NCI-H2196 (cell line): ENCODE results near the gene KPNA4.
"Not testable (repeated sequence)": the region's sequence is repeated elsewhere in the genome, so short reads cannot be mapped to it uniquely, and the experiment has no call there.

ENCODE experiments used
- DNase-seq: peaks from one replicate; lab custom pipeline; 2025; ENCODE audit not compliant: unreplicated experiment; lab: John Stamatoyannopoulos, UW

The KPNA4 gene

DNA sequence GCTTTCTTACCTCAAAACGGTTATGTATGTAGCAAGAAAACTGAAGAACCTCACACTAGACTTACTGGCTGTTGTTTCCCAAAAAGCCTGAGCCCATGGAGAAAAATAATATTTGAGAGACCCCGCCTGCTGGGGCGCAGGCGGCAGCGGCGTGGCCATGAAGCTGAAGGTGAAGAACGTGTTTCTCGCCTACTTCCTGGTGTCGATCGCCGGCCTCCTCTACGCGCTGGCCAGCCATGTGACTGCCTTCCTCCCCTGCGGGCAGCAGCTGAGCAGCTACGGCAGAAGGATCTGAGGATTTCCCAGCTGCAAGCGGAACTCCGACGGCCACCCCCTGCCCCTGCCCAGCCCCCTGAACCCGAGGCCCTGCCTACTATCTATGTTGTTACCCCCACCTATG is 113.1 kb downstream of the KPNA4 start:
- DNase-seq, result not testable (repeated sequence)

DNA sequence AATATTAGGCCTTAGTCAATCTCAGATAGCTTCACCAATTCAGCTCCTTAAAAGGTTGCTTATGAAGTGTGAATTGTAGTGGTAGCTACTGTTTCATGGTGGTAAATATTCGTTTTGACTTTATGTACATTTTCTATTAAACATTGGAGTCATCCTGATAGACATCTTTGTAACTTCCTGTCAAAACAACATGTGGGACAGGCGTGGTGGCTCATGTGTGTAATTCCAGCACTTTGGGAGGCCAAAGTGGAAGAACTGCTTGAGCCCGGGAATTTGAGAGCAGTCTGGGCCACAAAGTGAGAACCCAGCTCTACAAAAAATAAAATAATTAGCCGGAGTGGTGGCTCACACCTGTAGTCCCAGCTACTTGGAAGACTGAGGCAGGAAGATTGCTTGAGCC is 113.8 kb downstream of the KPNA4 start:
- no peak for DNase-seq

DNA sequence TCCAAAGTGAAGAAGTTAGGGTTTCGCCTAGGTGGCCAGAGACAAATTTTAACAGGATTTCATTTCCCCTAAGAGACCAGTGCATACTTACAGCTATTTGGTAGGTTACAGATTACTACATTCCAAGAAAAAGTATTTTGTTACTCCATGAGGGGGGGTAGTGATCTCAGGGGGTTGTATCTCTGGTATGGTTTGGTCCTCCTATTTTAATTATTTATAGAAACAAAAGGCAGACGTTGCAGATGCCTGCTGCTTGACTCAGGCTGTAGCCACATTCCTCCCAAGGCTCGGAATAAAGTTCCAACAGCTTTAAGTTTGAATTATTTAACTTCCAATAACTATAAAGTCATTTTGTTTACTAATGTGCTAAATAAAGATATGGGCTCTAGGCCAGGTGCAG is 114.5 kb downstream of the KPNA4 start:
- no peak for DNase-seq

DNA sequence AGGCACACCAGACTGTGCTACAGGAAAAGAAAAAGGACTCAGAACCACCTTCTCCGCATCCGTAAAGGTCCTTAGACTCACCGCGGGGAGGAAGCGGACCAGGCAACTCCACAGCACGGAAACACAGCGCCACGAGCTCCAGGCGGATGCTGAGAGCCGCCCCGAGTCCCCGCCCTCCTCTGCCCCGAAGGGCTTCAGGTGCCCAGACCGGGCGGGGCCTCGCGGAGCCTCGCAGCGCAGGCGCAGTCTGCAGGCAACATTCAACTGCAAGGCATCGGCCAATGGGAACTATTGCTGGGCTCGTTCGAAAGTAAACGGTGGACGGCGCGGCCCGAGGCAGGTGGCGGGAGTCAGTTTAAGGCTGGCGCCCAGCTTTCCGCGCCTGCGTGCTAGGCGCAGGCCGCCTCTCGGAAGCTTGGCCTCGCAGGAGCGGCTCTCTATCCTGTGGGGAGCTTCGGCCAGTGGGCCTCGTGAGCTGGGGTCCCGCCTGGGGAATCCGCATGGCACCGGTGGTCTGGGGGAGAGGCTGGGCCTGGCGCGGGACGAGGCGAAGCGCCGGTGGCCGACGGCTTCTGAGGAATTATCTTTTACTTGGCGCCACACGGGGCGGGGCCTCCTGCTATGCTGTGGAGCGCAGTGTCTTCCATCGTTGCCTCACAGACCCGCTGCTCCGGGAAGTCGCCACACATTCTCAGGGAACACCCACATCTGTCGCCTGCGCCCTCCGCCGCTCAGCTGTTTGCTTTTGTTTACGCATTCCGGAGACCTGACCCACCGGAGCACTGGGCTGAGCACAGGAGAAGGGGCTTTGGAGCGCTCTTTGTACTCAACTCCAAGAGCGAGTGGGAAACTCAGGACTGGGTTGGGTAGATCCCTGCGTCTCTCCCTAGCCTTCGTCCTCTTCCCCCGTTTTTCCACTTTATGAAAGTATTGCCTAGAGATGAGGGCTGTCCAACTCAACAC is 115.5 kb downstream of the KPNA4 start, which contains the start of gene TRIM59:
TRIM59 (minus strand) TSS at position 151 of the 963 bp plus-strand sequence. CDS start 10,603 bp downstream, outside the sequence.
- DNase-seq, result peak; percentile 93

DNA sequence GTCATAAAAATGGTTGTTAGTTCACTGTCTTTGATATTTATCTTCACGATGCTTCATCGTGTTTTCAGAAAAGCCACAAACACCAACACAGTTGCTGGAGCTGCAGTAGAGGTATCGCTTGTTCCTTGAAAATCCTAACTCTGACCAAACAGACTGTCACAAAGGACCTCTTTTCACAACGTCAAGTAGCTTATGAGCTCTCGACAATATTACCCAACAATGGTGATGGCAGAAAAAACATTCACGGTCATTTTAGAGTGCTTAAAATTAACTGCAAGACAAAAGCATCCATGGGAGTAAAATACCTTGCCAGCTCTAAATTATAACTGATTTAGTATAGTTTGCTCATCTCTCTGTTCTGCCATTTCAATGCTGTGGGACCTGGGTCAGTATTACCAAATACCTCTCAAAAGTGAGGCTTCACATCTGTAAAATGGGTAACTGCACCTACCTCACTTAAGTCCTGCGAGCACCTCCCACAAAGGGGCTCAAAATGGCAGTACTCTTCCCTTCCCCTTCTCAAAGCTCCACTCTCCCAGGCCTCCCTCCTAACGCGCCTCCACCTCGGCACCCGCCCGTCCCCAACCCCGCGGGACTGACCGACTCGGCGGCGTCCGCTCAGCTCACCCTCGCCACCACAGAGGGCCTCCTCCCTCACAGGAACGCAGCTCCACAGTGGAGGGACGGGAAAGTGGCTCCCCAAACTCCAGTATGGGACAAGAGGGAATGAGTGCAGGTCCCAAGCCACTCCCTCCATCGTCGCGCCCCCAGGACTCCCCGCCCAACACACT is 116.3 kb downstream of the KPNA4 start:
- DNase-seq, result peak; percentile 79

DNA sequence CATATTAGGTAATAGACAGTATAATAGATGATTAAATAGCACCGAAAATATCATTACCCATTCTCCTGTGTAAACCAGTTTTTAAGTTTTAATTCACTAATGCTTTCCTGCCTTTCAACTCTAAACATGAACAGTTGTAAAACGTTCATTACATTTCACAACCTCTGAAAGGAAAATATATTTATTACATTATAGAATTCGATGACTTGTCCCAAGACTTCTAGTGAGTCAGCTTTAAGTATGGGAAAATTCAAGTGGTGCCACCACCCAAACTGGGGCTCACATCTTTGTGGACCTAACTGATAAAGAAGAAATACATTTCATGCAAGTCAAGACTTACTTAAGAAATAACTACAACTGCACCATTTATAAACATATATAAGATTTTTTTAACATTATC is 117.8 kb downstream of the KPNA4 start:
- no peak for DNase-seq

DNA sequence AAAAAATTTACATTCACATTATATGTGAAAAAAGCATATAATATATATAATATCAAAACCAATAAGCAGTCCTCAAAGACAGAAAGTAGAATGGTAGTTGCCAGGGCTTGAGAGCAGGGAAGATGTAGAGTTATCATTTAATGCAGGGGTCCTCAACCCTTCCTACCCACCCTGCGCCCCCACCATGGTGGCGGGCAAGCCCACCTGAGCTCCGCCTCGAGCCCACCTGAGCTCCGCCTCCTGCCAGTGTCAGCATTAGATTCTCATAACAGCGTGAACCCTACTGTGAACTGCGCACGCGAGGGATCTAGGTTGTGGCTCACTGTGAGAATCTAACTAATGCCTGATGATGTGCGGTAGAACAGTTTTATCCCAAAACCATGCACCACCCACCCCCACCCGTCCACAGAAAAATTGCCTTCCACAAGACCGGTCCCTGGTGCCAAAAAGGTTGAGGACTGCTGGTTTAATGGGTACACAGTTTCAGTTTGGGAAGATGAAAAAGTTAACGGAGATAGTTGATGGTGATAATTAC is 118.8 kb downstream of the KPNA4 start:
- DNase-seq, result no peak

DNA sequence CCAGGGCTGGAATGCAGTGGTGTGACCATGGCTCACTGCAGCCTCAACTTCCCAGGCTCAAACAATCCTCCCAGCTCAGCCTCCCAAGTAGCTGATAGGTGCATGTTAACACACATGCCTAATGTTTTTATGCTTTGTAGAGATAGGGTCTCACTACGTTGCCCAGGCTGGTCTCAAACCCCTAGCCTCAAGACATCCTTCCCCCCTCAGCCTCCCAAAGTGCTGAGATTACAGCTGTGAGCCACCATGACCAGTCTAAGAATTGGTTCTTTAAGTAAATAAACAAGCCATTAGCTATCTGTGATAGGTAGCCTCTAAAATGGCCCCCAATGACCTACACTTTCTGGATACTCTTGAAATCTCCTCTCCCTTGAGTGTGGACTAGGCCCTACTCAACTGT is 119.5 kb downstream of the KPNA4 start:
- no peak for DNase-seq
